GM23338 (cell line): Measurements from ENCODE around the gene DLG2. TPM values are rescaled to one million over a fixed set of nuclear protein-coding genes. Genes with fewer than 3 reads are reported as not detected.

Source experiments
- ATAC-seq: fragments of 200-7000 bp; cut with Tn5 transposase; 3 replicates; pipeline ENCODE4 v1.9.1; 2020
- DNase-seq: peaks from one replicate; pipeline ENCODE4 v3.0.0-alpha.2; 2015; ENCODE audit warnings: low spot score
- H2AFZ ChIP-seq: fragments of 200-600 bp; sonication (generic); 2 replicates; pipeline ENCODE4 v1.8.0; 2016; ENCODE audit warnings: antibody characterized with exemption, mild to moderate bottlenecking, moderate library complexity
- H3F3A ChIP-seq: fragments of 200-600 bp; sonication (generic); replicated peaks from 2 replicates; pipeline ENCODE4 v1.8.0; 2017; ENCODE audit warnings: antibody characterized with exemption, mixed run types, low read depth
- H3K27ac ChIP-seq: fragments of 200-600 bp; sonication (generic); 2 replicates; pipeline ENCODE4 v1.6.1; 2016; ENCODE audit warnings: low read depth
- H3K27me3 ChIP-seq: fragments of 200-600 bp; sonication (generic); 2 replicates; pipeline ENCODE4 v1.8.0; 2016; ENCODE audit warnings: mild to moderate bottlenecking, mixed run types, moderate library complexity; ENCODE audit not compliant: insufficient read depth
- H3K36me3 ChIP-seq: fragments of 200-600 bp; sonication (generic); 2 replicates; pipeline ENCODE4 v1.8.0; 2016; ENCODE audit warnings: mild to moderate bottlenecking; ENCODE audit not compliant: insufficient read depth
- H3K4me1 ChIP-seq: fragments of 200-600 bp; sonication (generic); 2 replicates; pipeline ENCODE4 v1.8.0; 2016; ENCODE audit warnings: mild to moderate bottlenecking, moderate library complexity; ENCODE audit not compliant: insufficient read depth
- H3K4me2 ChIP-seq: fragments of 200-600 bp; sonication (generic); 2 replicates; pipeline ENCODE4 v1.7.1; 2017; ENCODE audit warnings: mixed run types
- H3K4me3 ChIP-seq: fragments of 200-600 bp; sonication (generic); 2 replicates; pipeline ENCODE4 v1.6.1; 2016; ENCODE audit warnings: mixed run types
- H3K79me2 ChIP-seq: fragments of 200-600 bp; sonication (generic); replicated peaks from 2 replicates; pipeline ENCODE4 v1.8.0; 2017; ENCODE audit warnings: mild to moderate bottlenecking; ENCODE audit not compliant: insufficient read depth
- H3K9me2 ChIP-seq: fragments of 200-600 bp; sonication (generic); 2 replicates; pipeline ENCODE4 v1.8.0; 2017; ENCODE audit not compliant: insufficient read depth
- H4K20me1 ChIP-seq: fragments of 200-600 bp; sonication (generic); replicated peaks from 2 replicates; pipeline ENCODE4 v1.8.0; 2017; ENCODE audit warnings: mild to moderate bottlenecking; ENCODE audit not compliant: insufficient read depth
- H3K27ac Mint-ChIP-seq: 2 replicates; pipeline ENCODE4 v1.8.0; 2020; ENCODE audit warnings: inconsistent platforms, mild to moderate bottlenecking, moderate library complexity, mixed read lengths
- H3K27me3 Mint-ChIP-seq: 3 replicates; pipeline ENCODE4 v1.8.0; 2022; ENCODE audit warnings: low read depth, mild to moderate bottlenecking, moderate library complexity, mixed read lengths, inconsistent platforms; ENCODE audit not compliant: insufficient read depth, poor library complexity
- H3K36me3 Mint-ChIP-seq: 3 replicates; pipeline ENCODE4 v1.8.0; 2021; ENCODE audit warnings: low read depth, mild to moderate bottlenecking, inconsistent platforms, moderate library complexity, mixed read lengths
- H3K4me1 Mint-ChIP-seq: 3 replicates; pipeline ENCODE4 v1.8.0; 2020; ENCODE audit warnings: mild to moderate bottlenecking, inconsistent platforms, mixed read lengths
- H3K4me3 Mint-ChIP-seq: 3 replicates; pipeline ENCODE4 v1.8.0; 2021; ENCODE audit warnings: moderate library complexity, mild to moderate bottlenecking, inconsistent platforms, mixed read lengths
- H3K9me3 Mint-ChIP-seq: 3 replicates; pipeline ENCODE4 v1.8.0; 2020; ENCODE audit warnings: moderate library complexity, mild to moderate bottlenecking, inconsistent platforms, mixed read lengths
- CREB1 ChIP-seq: fragments of 250-450 bp; sonication (Bioruptor Pico); IDR thresholded peaks from 2 replicates; pipeline ENCODE4 v1.5.0; 2020; ENCODE audit warnings: low read depth, mild to moderate bottlenecking, moderate library complexity
- CTCF ChIP-seq, 2 experiments: fragments of 200-600 bp in 1 of 2; sonication (generic) in 1 of 2; conservative IDR thresholded peaks; 2 replicates each; pipeline versions ENCODE4 v1.5.1 to v1.6.1; 2016 to 2017; ENCODE audit warnings: antibody characterized with exemption in 2 of 2, low read depth in 2 of 2, mild to moderate bottlenecking in 2 of 2, moderate library complexity in 1 of 2
- EZH2 ChIP-seq: fragments of 200-600 bp; sonication (generic); IDR thresholded peaks from one replicate; pipeline ENCODE4 v1.8.0; 2017; ENCODE audit warnings: antibody characterized with exemption, mild to moderate bottlenecking, low read depth; ENCODE audit not compliant: unreplicated experiment
- EZH2phosphoT487 ChIP-seq: fragments of 200-600 bp; sonication (generic); IDR thresholded peaks from one replicate; pipeline ENCODE4 v1.8.1; 2018; ENCODE audit warnings: antibody characterized with exemption; ENCODE audit not compliant: unreplicated experiment
- JUNB ChIP-seq: IDR thresholded peaks from one replicate; pipeline ENCODE4 v1.6.1; 2016; ENCODE audit warnings: antibody characterized with exemption; ENCODE audit not compliant: unreplicated experiment
- NANOG ChIP-seq: IDR thresholded peaks from 2 replicates; pipeline ENCODE4 v1.6.1; 2016; ENCODE audit warnings: antibody characterized with exemption, borderline replicate concordance
- POLR2AphosphoS5 ChIP-seq: IDR thresholded peaks from 2 replicates; pipeline ENCODE4 v1.6.1; 2016; ENCODE audit warnings: antibody characterized with exemption, low read depth
- STAT1 ChIP-seq: IDR thresholded peaks from one replicate; pipeline ENCODE4 v1.6.1; 2016; ENCODE audit warnings: antibody characterized with exemption; ENCODE audit not compliant: unreplicated experiment
- ZNF114 ChIP-seq: fragments of 250-450 bp; sonication (Bioruptor Pico); IDR thresholded peaks from 2 replicates; pipeline ENCODE4 v1.5.0; 2020; ENCODE audit warnings: mild to moderate bottlenecking, moderate library complexity
- ZNF331 ChIP-seq: fragments of 250-450 bp; sonication (Bioruptor Pico); IDR thresholded peaks from 2 replicates; pipeline ENCODE4 v1.5.0; 2020; ENCODE audit warnings: low read depth, mild to moderate bottlenecking, moderate library complexity
- polyA plus RNA-seq: library from polyadenylated mRNA; unstranded; fragments of >200 nt; fragmentation: Nextera tagmentation; extraction: Ambion mirVana; gene quantifications from 2 replicates; pipeline ENCODE4 v1.2.1, GENCODE V29; 2016
- total RNA-seq: library from RNA; depleted of rRNA; stranded (reverse); fragments of >200 nt; shearing (Covaris generic); gene quantifications from 2 replicates; pipeline ENCODE4 v1.2.3, GENCODE V29; 2014
- TF ChIP-seq, protein P1 (sequence below): fragments of 250-450 bp; sonication (Bioruptor Pico); IDR thresholded peaks from 2 replicates; pipeline ENCODE4 v1.5.0; 2020; ENCODE audit warnings: mild to moderate bottlenecking, moderate library complexity
- TF ChIP-seq, protein P2 (sequence below): IDR thresholded peaks from 2 replicates; pipeline ENCODE4 v1.6.1; 2016; ENCODE audit warnings: antibody characterized with exemption
- TF ChIP-seq, protein P3 (sequence below): IDR thresholded peaks from one replicate; pipeline ENCODE4 v1.6.1; 2018; ENCODE audit warnings: antibody characterized with exemption; ENCODE audit not compliant: unreplicated experiment

Gene DLG2
- total and polyA plus RNA-seq, 2 experiments from 2014 or later: 19.8 to 21.5 TPM

- H3K4me1 Mint-ChIP-seq: peaks cover 27% of the 10 kb centered on the region
- H3K4me2 ChIP-seq: no peak overlapping the region
- H4K20me1 ChIP-seq: no peaks in the 10 kb centered on the region
- no peak overlapping the region for H3K27ac ChIP-seq
- H3K4me3 Mint-ChIP-seq: no peak overlapping the region
- H3F3A ChIP-seq: no peaks in the 10 kb centered on the region
- 0 out of 2 replicates have a peak, but pooled peaks cover 5% of the 10 kb centered on the region for H3K9me2 ChIP-seq
- H3K27me3 ChIP-seq: no peaks in the 10 kb centered on the region
- H3K4me3 ChIP-seq: no peak overlapping the region
- no peaks in the 10 kb centered on the region for H3K79me2 ChIP-seq
- peaks cover 3% of the 10 kb centered on the region for H3K27me3 Mint-ChIP-seq
- TF ChIP-seq EZH2 (no peak), CTCF (conservative IDR thresholded peaks at IDR 0.05; ENCODE audit: low read depth in 2 of 2) (no peak), ZNF114 (CRISPR knock-in tag) (no peak), EZH2phosphoT487 (no peak), STAT1 (no peak), ZNF331 (CRISPR knock-in tag) (no peak), CREB1 (CRISPR knock-in tag) (no peak), JUNB (no peak), NANOG (no peak), POLR2AphosphoS5 (no peak)
- TF ChIP-seq, protein P1, sequence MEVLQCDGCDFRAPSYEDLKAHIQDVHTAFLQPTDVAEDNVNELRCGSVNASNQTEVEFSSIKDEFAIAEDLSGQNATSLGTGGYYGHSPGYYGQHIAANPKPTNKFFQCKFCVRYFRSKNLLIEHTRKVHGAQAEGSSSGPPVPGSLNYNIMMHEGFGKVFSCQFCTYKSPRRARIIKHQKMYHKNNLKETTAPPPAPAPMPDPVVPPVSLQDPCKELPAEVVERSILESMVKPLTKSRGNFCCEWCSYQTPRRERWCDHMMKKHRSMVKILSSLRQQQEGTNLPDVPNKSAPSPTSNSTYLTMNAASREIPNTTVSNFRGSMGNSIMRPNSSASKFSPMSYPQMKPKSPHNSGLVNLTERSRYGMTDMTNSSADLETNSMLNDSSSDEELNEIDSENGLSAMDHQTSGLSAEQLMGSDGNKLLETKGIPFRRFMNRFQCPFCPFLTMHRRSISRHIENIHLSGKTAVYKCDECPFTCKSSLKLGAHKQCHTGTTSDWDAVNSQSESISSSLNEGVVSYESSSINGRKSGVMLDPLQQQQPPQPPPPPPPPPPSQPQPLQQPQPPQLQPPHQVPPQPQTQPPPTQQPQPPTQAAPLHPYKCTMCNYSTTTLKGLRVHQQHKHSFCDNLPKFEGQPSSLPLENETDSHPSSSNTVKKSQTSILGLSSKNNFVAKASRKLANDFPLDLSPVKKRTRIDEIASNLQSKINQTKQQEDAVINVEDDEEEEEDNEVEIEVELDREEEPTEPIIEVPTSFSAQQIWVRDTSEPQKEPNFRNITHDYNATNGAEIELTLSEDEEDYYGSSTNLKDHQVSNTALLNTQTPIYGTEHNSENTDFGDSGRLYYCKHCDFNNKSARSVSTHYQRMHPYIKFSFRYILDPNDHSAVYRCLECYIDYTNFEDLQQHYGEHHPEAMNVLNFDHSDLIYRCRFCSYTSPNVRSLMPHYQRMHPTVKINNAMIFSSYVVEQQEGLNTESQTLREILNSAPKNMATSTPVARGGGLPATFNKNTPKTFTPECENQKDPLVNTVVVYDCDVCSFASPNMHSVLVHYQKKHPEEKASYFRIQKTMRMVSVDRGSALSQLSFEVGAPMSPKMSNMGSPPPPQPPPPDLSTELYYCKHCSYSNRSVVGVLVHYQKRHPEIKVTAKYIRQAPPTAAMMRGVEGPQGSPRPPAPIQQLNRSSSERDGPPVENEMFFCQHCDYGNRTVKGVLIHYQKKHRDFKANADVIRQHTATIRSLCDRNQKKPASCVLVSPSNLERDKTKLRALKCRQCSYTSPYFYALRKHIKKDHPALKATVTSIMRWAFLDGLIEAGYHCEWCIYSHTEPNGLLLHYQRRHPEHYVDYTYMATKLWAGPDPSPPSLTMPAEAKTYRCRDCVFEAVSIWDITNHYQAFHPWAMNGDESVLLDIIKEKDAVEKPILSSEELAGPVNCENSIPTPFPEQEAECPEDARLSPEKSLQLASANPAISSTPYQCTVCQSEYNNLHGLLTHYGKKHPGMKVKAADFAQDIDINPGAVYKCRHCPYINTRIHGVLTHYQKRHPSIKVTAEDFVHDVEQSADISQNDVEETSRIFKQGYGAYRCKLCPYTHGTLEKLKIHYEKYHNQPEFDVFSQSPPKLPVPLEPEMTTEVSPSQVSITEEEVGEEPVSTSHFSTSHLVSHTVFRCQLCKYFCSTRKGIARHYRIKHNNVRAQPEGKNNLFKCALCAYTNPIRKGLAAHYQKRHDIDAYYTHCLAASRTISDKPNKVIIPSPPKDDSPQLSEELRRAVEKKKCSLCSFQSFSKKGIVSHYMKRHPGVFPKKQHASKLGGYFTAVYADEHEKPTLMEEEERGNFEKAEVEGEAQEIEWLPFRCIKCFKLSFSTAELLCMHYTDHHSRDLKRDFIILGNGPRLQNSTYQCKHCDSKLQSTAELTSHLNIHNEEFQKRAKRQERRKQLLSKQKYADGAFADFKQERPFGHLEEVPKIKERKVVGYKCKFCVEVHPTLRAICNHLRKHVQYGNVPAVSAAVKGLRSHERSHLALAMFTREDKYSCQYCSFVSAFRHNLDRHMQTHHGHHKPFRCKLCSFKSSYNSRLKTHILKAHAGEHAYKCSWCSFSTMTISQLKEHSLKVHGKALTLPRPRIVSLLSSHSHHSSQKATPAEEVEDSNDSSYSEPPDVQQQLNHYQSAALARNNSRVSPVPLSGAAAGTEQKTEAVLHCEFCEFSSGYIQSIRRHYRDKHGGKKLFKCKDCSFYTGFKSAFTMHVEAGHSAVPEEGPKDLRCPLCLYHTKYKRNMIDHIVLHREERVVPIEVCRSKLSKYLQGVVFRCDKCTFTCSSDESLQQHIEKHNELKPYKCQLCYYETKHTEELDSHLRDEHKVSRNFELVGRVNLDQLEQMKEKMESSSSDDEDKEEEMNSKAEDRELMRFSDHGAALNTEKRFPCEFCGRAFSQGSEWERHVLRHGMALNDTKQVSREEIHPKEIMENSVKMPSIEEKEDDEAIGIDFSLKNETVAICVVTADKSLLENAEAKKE (CRISPR knock-in tag): no peak
- TF ChIP-seq, protein P2, sequence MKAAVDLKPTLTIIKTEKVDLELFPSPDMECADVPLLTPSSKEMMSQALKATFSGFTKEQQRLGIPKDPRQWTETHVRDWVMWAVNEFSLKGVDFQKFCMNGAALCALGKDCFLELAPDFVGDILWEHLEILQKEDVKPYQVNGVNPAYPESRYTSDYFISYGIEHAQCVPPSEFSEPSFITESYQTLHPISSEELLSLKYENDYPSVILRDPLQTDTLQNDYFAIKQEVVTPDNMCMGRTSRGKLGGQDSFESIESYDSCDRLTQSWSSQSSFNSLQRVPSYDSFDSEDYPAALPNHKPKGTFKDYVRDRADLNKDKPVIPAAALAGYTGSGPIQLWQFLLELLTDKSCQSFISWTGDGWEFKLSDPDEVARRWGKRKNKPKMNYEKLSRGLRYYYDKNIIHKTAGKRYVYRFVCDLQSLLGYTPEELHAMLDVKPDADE: no peak
- TF ChIP-seq, protein P3, sequence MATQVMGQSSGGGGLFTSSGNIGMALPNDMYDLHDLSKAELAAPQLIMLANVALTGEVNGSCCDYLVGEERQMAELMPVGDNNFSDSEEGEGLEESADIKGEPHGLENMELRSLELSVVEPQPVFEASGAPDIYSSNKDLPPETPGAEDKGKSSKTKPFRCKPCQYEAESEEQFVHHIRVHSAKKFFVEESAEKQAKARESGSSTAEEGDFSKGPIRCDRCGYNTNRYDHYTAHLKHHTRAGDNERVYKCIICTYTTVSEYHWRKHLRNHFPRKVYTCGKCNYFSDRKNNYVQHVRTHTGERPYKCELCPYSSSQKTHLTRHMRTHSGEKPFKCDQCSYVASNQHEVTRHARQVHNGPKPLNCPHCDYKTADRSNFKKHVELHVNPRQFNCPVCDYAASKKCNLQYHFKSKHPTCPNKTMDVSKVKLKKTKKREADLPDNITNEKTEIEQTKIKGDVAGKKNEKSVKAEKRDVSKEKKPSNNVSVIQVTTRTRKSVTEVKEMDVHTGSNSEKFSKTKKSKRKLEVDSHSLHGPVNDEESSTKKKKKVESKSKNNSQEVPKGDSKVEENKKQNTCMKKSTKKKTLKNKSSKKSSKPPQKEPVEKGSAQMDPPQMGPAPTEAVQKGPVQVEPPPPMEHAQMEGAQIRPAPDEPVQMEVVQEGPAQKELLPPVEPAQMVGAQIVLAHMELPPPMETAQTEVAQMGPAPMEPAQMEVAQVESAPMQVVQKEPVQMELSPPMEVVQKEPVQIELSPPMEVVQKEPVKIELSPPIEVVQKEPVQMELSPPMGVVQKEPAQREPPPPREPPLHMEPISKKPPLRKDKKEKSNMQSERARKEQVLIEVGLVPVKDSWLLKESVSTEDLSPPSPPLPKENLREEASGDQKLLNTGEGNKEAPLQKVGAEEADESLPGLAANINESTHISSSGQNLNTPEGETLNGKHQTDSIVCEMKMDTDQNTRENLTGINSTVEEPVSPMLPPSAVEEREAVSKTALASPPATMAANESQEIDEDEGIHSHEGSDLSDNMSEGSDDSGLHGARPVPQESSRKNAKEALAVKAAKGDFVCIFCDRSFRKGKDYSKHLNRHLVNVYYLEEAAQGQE: no peak
- no peak overlapping the region for H3K27ac Mint-ChIP-seq
- no peak for DNase-seq
- H3K36me3 ChIP-seq: no peaks in the 10 kb centered on the region
- ATAC-seq: no peak
- no peaks in the 10 kb centered on the region for H3K36me3 Mint-ChIP-seq
- H2AFZ ChIP-seq: no peak overlapping the region
- no peaks in the 10 kb centered on the region for H3K9me3 Mint-ChIP-seq
- peaks cover 14% of the 10 kb centered on the region; the same call in 1 of the 2 replicates for H3K4me1 ChIP-seq
Measured at GRCh38 chr11:84232511-84232910, 1394.6 kb downstream of the DLG2 start.
